ENCODE results near the gene SLC26A1. TPM values are rescaled to one million over a fixed set of nuclear protein-coding genes. Genes with fewer than 3 reads are reported as not detected.

Gene SLC26A1
- total and polyA plus RNA-seq, 2 donors (not counting 3 experiments of a cell fraction or from before 2014, with no cell fraction given) = 0.10 TPM; not detected in 1

DNA sequence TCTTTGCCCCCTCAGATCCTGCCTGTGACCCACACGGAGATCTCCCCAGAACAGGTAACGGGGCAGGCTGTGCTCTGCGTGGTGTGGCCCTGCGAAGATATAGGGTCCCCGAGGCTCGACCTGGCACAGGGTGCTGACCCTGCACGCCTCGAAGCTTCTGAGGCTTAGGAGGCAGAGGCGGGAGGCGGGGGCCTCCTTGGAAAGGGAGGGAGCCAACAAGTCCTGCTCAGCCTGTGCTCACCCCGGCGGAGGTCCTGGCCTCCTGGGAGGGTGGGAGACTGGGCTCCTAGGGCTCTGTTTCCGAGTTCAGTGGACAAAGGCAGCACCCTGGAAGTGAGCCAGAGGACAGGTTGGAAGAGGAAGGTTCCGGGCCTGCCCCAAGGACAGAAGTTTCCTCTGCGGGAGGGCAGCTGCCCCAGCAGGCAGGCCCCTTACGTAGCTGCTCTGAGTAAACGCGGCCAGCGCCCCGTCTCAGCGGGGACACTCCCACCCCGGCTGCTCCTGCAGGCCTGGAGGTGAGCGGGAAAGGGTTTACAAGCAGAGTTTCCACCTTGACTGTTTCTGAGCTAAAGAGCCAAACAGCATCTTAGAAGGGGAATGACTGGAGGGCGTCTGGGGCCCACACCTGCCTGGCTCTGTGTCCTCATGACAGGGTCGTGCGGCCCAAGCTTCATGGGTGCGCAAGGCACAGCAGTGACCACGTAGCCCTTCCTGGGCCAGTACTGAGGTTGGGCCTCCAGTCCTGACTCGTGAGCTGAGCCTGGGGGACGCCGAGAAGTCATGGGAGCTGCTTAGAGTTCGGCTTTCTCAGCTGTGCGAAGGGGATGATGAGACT lies 44.9 kb downstream of the SLC26A1 start:
- Histone ChIP-seq H3K27ac (ENCODE audit: insufficient read depth, low read depth, low read length) (no peak overlapping the region), H3K9ac (replicated peaks; ENCODE audit: extremely low read depth, insufficient read depth, low read length) (no peak overlapping the region), H3K79me2 (ENCODE audit: control insufficient read depth, insufficient read depth, low read length) (no peaks in the 10 kb centered on the region), H3K36me3 (ENCODE audit: control insufficient read depth in 2 of 2, extremely low read depth in 1 of 2, insufficient read depth in 2 of 2, low read length in 2 of 2) (no peaks in the 10 kb centered on the region), H3K9me3 (replicated peaks; ENCODE audit: control insufficient read depth, insufficient read depth, low read length) (no peaks in the 10 kb centered on the region), H3K9me1 (replicated peaks; ENCODE audit: control insufficient read depth, extremely low read depth, insufficient read depth, low read length) (no peaks in the 10 kb centered on the region), H3K27me3 (ENCODE audit: control insufficient read depth in 2 of 2, insufficient read depth in 2 of 2, low read length in 2 of 2) (no peaks in the 10 kb centered on the region), H3K4me3 (replicated peaks in 1 of 3; ENCODE audit: insufficient read depth in 1 of 3, low read depth in 1 of 3, low read length in 3 of 3) (no peak overlapping the region), H3K4me2 (ENCODE audit: insufficient read depth, low read length) (no peak overlapping the region), H3K4me1 (ENCODE audit: control insufficient read depth, extremely low read depth, insufficient read depth, low read length) (no peaks in the 10 kb centered on the region), H4K20me1 (replicated peaks; ENCODE audit: control insufficient read depth, extremely low read depth, insufficient read depth, low read length) (no peaks in the 10 kb centered on the region), H2AFZ (ENCODE audit: low read depth, low read length) (no peak overlapping the region)
- FAIRE-seq (no peak), DNase-seq (ENCODE audit: low read depth, low spot score) (no peak)
- intact Hi-C loops (cut with micrococcal nuclease) (no loop called here), dilution Hi-C loops (cut with MboI; ENCODE audit: extremely low pct_ligation_motif_present, low sequenced_read_pairs) (no loop called here)
- ChIA-PET CTCF (interaction anchor here (1.4 kb wide), 1 partner anchor 12 kb away, joined by 5 read pairs; no protein-coding TSS in a partner anchor), POLR2A (interaction anchor here (0.7 kb wide), 1 partner anchor 82 kb away, joined by 3 read pairs; no protein-coding TSS in a partner anchor)
- TF ChIP-seq CTCF (IDR thresholded peaks at IDR 0.05; ENCODE audit: extremely low read depth in 1 of 2, insufficient read depth in 1 of 2, low read depth in 1 of 2, low read length in 2 of 2) (no peak), JUN (IDR thresholded peaks at IDR 0.05; ENCODE audit: borderline replicate concordance, insufficient read depth, insufficient read length, low read depth) (no peak), FOS (IDR thresholded peaks at IDR 0.05; ENCODE audit: borderline replicate concordance, insufficient read depth, low read length) (no peak), GATA2 (IDR thresholded peaks at IDR 0.05; ENCODE audit: insufficient read depth, insufficient read length, low read depth, low read length) (no peak), EZH2 (IDR thresholded peaks at IDR 0.05; ENCODE audit: borderline replicate concordance, low read depth, low read length, severe bottlenecking) (no peak), POLR2A (IDR thresholded peaks at IDR 0.05; ENCODE audit: low read depth, low read length) (no peak), POLR2AphosphoS5 (IDR thresholded peaks at IDR 0.05; ENCODE audit: insufficient read depth, low read depth, low read length) (no peak), MYC (IDR thresholded peaks at IDR 0.05; ENCODE audit: low read depth, low read length) (no peak)
- TF ChIP-seq, protein P1, sequence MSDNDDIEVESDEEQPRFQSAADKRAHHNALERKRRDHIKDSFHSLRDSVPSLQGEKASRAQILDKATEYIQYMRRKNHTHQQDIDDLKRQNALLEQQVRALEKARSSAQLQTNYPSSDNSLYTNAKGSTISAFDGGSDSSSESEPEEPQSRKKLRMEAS (IDR thresholded peaks at IDR 0.05; ENCODE audit: insufficient read depth, insufficient read length) = no peak
- no TSS peak for BruUV-seq (replicated peaks)

All from endothelial cell of umbilical vein (primary cell).